Stimulated activated naive CD8-positive, alpha-beta T cell treated with anti-CD3 and anti-CD28 coated beads, Interleukin-15, Interleukin-2, amounts not matched to agents 100 ng/mL and 50 ng/mL, for 24 hours (primary cell): ENCODE data around the gene SIRPA.
"Not testable (repeated sequence)": the region's sequence is repeated elsewhere in the genome, so short reads cannot be mapped to it uniquely, and the experiment has no call there.

ENCODE experiments used
- H3K27ac Mint-ChIP-seq: one replicate; pipeline ENCODE4 v1.8.0; 2021; ENCODE audit warnings: mild to moderate bottlenecking, mixed read lengths
- H3K27me3 Mint-ChIP-seq: one replicate; pipeline ENCODE4 v1.8.0; 2021; ENCODE audit warnings: mixed read lengths
- H3K36me3 Mint-ChIP-seq: one replicate; pipeline ENCODE4 v1.8.0; 2021; ENCODE audit warnings: low read depth, mixed read lengths
- H3K4me1 Mint-ChIP-seq: one replicate; pipeline ENCODE4 v1.8.0; 2021; ENCODE audit warnings: low read depth, mixed read lengths
- H3K4me3 Mint-ChIP-seq: one replicate; pipeline ENCODE4 v1.8.0; 2021; ENCODE audit warnings: mild to moderate bottlenecking, mixed read lengths
- H3K9me3 Mint-ChIP-seq: one replicate; pipeline ENCODE4 v1.8.0; 2021; ENCODE audit warnings: mixed read lengths

The SIRPA gene

DNA sequence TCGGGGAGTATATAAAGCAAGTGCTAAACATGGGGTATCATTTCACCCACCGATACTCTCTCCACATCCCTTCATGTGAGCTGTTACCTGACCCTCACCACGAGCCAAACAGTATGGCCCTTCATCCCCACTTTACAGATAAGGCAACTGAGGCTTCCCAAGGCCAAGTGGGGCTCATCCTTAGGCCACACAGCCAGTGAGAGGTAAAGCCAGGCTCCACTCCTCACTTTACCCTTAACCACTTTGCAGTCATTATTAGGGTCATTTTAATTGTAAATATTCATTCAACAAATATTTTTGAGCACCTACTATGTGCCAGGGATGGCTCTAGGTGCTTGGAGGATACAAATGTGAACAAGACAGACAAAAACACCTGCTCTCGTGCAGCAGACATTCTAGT, 7.0 kb downstream of the SIRPA start:
- Mint-ChIP-seq H3K4me1 (peaks cover 25% of the 10 kb centered on the region), H3K27me3 (peaks cover 20% of the 10 kb centered on the region), H3K27ac (no peak overlapping the region), H3K4me3 (no peak overlapping the region), H3K9me3 (no peaks in the 10 kb centered on the region), H3K36me3 (no peaks in the 10 kb centered on the region)

- Mint-ChIP-seq H3K27ac (no peak overlapping the region), H3K27me3 (peaks cover 18% of the 10 kb centered on the region), H3K36me3 (no peaks in the 10 kb centered on the region), H3K4me1 (peaks cover 7% of the 10 kb centered on the region), H3K9me3 (no peaks in the 10 kb centered on the region), H3K4me3 (no peak overlapping the region)
These were observed 8.9 kb downstream of the SIRPA start for GRCh38 chr20:1904135-1904534.

GRCh38 chr20:1905009-1905408, 9.8 kb downstream of the SIRPA start:
- H3K4me3 Mint-ChIP-seq, result no peak overlapping the region
- no peak overlapping the region for H3K27ac Mint-ChIP-seq
- H3K27me3 Mint-ChIP-seq, result peaks cover 11% of the 10 kb centered on the region
- no peaks in the 10 kb centered on the region for H3K9me3 Mint-ChIP-seq
- H3K4me1 Mint-ChIP-seq, result peaks cover 7% of the 10 kb centered on the region
- H3K36me3 Mint-ChIP-seq, result no peaks in the 10 kb centered on the region

- H3K27me3 Mint-ChIP-seq, result peaks cover 11% of the 10 kb centered on the region
- H3K4me1 Mint-ChIP-seq, result peaks cover 7% of the 10 kb centered on the region
- H3K27ac Mint-ChIP-seq, result no peak overlapping the region
- no peaks in the 10 kb centered on the region for H3K36me3 Mint-ChIP-seq
- H3K9me3 Mint-ChIP-seq, result no peaks in the 10 kb centered on the region
- H3K4me3 Mint-ChIP-seq, result no peak overlapping the region
These were observed 10.5 kb downstream of the SIRPA start for GRCh38 chr20:1905693-1906092.

DNA sequence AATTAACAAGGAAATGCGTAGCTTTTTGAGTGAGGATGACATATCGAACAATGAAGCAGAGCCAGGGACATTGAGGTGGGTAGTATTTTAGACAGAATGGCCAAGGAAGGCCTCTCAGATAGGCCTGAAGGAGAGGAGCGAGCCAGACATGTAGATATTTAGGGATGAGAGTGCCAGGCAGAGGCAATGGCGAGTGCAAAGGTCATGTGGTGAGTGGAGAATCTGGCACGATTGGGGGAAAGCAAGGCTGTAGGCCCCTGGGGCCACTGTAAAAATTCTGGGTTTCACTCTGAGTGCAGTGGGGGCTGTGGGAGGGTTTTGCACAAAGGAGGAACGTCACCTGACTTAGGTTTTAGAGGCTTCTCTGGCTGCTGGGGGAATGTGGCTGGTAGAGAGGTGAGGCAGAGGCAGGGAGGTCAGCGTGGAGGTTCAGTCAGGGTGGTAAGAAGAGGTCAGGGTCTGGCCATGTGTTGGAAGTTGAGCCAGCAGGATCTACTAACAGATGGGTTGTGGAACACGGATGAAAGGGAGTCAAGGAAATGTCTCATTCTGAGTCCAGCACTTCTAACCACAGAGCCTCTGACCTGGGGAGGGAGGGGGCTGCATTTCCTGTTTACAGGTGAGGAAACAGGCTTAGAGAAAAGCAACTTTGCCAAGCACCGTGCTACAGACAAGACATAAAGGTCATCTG, 11.3 kb downstream of the SIRPA start:
- Mint-ChIP-seq H3K4me3 (no peak overlapping the region), H3K36me3 (no peaks in the 10 kb centered on the region), H3K27me3 (peaks cover 11% of the 10 kb centered on the region), H3K9me3 (no peaks in the 10 kb centered on the region), H3K27ac (no peak overlapping the region), H3K4me1 (peaks cover 7% of the 10 kb centered on the region)

- H3K4me1 Mint-ChIP-seq, result peaks cover 7% of the 10 kb centered on the region
- no peaks in the 10 kb centered on the region for H3K36me3 Mint-ChIP-seq
- H3K27ac Mint-ChIP-seq, result no peak overlapping the region
- no peak overlapping the region for H3K4me3 Mint-ChIP-seq
- peaks cover 11% of the 10 kb centered on the region for H3K27me3 Mint-ChIP-seq
- no peaks in the 10 kb centered on the region for H3K9me3 Mint-ChIP-seq
These were observed 12.4 kb downstream of the SIRPA start for GRCh38 chr20:1907586-1907985.

DNA sequence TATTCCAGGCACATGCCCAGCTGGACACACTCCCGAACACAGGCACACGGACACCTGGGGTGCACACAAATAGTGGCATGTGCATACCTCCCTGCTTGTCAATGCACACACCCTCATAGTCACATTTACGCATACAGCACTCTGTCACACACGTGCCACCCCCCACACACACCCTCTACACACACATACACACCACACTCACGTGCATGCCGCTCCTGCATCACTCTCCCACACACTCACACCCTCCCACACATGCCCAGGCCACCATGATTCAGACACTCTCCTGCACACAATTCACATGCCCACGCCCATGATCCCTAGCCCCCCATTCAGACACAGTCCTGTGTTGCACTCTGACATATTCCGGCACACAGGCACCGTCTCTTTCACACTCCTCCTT, 13.0 kb downstream of the SIRPA start:
- Mint-ChIP-seq H3K27me3 (peaks cover 9% of the 10 kb centered on the region), H3K27ac (no peak overlapping the region), H3K4me1 (peaks cover 7% of the 10 kb centered on the region), H3K9me3 (no peaks in the 10 kb centered on the region), H3K36me3 (no peaks in the 10 kb centered on the region), H3K4me3 (no peak overlapping the region)

GRCh38 chr20:1909097-1909496, 13.9 kb downstream of the SIRPA start:
- peaks cover 9% of the 10 kb centered on the region for H3K27me3 Mint-ChIP-seq
- peaks cover 7% of the 10 kb centered on the region for H3K4me1 Mint-ChIP-seq
- H3K36me3 Mint-ChIP-seq, result no peaks in the 10 kb centered on the region
- H3K9me3 Mint-ChIP-seq, result no peaks in the 10 kb centered on the region
- H3K27ac Mint-ChIP-seq, result no peak overlapping the region
- H3K4me3 Mint-ChIP-seq, result no peak overlapping the region

DNA sequence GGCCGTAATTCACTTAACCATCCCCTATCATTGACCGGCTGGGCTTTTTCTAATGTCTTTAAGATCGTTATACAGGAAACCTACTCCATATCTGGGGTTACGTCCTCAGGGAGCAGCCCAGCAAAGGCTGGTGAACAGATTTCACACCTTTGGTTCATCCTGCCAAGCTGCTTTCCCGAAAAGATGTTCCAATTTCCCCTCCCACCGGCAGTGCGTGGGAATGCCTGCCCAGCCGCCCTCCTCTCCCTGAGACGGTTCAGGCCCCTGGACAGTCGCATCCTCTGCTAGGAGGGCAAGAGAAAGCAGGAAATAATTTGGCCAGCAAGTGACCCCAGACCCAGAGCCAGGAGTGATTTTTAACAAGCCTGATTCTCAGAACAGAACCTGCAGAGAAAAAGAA, 16.3 kb downstream of the SIRPA start:
- Mint-ChIP-seq H3K36me3 (no peaks in the 10 kb centered on the region), H3K4me1 (peaks cover 2% of the 10 kb centered on the region), H3K9me3 (no peaks in the 10 kb centered on the region), H3K27me3 (peaks cover 9% of the 10 kb centered on the region), H3K4me3 (no peak overlapping the region), H3K27ac (no peak overlapping the region)

DNA sequence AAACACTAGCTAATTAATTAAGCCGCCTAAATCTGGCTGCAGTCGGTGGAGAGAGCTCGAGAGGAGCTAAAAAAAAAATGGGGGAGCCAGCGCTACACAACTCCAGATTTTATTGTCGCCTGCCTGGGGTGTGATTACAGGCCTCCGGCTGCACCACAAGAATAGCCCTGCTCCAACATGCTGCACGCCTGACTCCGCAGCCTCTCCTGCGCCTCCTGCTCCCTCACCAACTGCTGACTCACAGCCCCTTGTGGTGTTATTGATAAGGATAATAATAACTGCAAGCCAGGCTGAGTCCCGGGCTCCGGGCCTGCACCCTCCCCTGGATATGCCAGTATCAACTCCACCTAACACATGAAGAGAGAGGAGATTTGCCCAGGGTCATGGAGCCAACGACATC, 16.8 kb downstream of the SIRPA start:
- Mint-ChIP-seq H3K9me3 (no peaks in the 10 kb centered on the region), H3K36me3 (no peaks in the 10 kb centered on the region)

DNA sequence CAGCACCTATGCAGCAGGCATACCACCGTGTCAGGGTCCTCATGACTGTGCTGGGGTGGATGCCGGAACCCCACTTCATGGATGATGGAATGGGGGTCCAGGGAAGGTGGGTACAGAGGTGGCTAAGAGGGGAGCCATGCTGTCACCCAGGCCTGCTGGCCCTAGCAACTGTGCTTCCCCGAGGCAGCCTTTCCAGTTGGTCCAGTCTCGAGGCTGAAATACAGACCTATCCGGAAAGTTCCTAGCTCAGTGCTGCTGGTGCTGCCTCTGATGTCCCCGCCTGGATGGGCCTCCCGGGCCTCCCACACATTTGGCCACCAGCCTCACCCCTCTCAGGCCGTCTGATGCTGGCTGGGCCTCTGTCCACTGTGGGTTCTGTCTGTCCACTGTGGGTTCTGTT, 17.4 kb downstream of the SIRPA start:
- H3K4me3 Mint-ChIP-seq, result no peak overlapping the region
- H3K27me3 Mint-ChIP-seq, result peaks cover 9% of the 10 kb centered on the region
- no peak overlapping the region for H3K27ac Mint-ChIP-seq
- no peaks in the 10 kb centered on the region for H3K9me3 Mint-ChIP-seq
- no peaks in the 10 kb centered on the region for H3K36me3 Mint-ChIP-seq
- no peaks in the 10 kb centered on the region for H3K4me1 Mint-ChIP-seq

More for the DNA sequence above, 16.8 kb downstream of the SIRPA start:
- Mint-ChIP-seq H3K4me1 (no peaks in the 10 kb centered on the region), H3K27me3 (peaks cover 9% of the 10 kb centered on the region), H3K4me3 (no peak overlapping the region), H3K27ac (no peak overlapping the region)

GRCh38 chr20:1915233-1915632, 20.0 kb downstream of the SIRPA start:
- not testable (repeated sequence) for H3K4me3 Mint-ChIP-seq, H3K27ac Mint-ChIP-seq, H3K36me3 Mint-ChIP-seq, H3K9me3 Mint-ChIP-seq, H3K4me1 Mint-ChIP-seq, H3K27me3 Mint-ChIP-seq

DNA sequence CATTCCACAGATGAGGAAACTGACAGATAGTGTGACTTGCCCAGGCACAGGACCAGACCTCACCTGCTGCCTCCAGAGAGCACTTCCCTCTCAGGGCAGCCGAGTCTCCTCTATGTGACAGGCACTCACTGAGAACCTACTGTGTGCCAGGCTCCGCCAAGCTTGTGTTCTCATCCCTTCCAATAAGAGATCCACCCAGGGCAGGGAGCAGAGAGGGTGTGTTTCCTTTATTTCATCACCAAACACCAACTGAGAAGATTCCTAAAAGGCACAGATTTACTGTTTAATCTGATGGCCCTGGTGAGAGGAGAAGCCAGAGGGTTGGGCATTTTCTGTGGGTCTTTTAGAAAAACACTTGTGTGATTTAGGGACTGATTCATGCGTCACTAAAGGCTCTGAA, 20.5 kb downstream of the SIRPA start:
- no peaks in the 10 kb centered on the region for H3K36me3 Mint-ChIP-seq
- H3K4me1 Mint-ChIP-seq, result no peaks in the 10 kb centered on the region
- H3K9me3 Mint-ChIP-seq, result no peaks in the 10 kb centered on the region
- H3K27me3 Mint-ChIP-seq, result no peaks in the 10 kb centered on the region
- no peak overlapping the region for H3K4me3 Mint-ChIP-seq
- H3K27ac Mint-ChIP-seq, result no peak overlapping the region

- Mint-ChIP-seq H3K27ac (no peak overlapping the region), H3K36me3 (no peaks in the 10 kb centered on the region), H3K9me3 (no peaks in the 10 kb centered on the region), H3K4me1 (no peaks in the 10 kb centered on the region), H3K27me3 (no peaks in the 10 kb centered on the region), H3K4me3 (no peak overlapping the region)
These were observed 22.6 kb downstream of the SIRPA start for GRCh38 chr20:1917786-1918185.

DNA sequence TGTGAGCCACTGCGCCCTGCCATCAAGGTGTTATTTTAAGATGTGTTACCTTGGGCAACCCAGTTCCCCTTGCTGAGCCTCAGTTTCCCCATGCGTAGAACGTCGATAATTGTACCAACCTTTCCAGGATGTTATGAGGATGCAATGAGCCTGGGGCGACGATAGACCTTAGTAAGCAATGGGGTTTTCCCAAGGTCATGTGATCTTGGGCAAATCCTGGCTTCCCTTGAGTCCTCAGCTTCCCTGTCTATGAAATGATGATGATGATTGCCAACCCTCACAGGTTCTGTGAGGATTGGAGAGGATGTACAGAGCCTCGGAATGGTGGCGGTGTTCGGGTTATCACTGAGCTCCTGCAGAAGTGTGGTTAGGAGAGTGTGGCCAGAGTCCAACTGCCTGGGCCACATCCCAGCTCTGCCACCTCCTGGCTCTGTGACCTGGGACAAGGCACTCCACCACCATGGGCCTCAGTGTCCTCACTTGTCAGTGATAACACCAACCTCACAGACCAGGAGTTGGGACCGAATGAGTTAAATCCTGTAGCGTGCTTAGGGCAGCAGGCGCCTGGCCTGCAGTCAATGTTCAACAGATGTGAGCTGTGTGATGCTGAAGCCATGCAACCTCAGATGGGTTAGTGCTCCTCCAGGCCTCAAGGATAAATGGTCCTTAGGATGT, 23.4 kb downstream of the SIRPA start:
- Mint-ChIP-seq H3K36me3 (no peaks in the 10 kb centered on the region), H3K9me3 (no peaks in the 10 kb centered on the region), H3K4me3 (no peak overlapping the region), H3K27ac (no peak overlapping the region), H3K27me3 (no peaks in the 10 kb centered on the region), H3K4me1 (no peaks in the 10 kb centered on the region)

DNA sequence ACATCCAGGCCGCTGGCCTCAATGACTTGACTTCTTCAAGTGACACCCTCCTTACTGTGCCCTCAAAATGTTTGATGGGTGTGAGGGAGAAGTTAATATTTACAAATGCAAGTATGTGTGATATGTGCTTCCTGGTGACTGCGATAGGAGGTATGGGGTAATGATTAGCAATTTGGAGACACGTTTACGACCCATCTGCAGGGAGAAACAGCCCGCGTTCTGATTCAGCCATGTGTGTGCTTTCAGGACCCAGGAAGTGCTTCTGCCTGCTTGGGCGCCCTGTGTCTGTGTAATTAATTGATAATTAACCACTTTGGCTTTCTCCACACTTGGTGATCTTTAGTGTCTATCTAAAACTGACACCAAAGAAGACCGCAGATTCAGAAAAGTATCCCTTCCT, 25.0 kb downstream of the SIRPA start:
- H3K4me3 Mint-ChIP-seq, result no peak overlapping the region
- H3K4me1 Mint-ChIP-seq, result no peaks in the 10 kb centered on the region
- H3K36me3 Mint-ChIP-seq, result no peaks in the 10 kb centered on the region
- no peaks in the 10 kb centered on the region for H3K9me3 Mint-ChIP-seq
- no peak overlapping the region for H3K27ac Mint-ChIP-seq
- no peaks in the 10 kb centered on the region for H3K27me3 Mint-ChIP-seq
